ENCODE data around the gene POLD2. TPM values are rescaled to one million over a fixed set of nuclear protein-coding genes. Genes with fewer than 3 reads are reported as not detected.
A peak's percentile ranks its signal among the peaks of the same experiment; 100 is the strongest.

The POLD2 gene
- total and polyA plus RNA-seq, 2 of the 4 experiments (the other 2 are of a cell fraction) = 142 to 163 TPM

DNA sequence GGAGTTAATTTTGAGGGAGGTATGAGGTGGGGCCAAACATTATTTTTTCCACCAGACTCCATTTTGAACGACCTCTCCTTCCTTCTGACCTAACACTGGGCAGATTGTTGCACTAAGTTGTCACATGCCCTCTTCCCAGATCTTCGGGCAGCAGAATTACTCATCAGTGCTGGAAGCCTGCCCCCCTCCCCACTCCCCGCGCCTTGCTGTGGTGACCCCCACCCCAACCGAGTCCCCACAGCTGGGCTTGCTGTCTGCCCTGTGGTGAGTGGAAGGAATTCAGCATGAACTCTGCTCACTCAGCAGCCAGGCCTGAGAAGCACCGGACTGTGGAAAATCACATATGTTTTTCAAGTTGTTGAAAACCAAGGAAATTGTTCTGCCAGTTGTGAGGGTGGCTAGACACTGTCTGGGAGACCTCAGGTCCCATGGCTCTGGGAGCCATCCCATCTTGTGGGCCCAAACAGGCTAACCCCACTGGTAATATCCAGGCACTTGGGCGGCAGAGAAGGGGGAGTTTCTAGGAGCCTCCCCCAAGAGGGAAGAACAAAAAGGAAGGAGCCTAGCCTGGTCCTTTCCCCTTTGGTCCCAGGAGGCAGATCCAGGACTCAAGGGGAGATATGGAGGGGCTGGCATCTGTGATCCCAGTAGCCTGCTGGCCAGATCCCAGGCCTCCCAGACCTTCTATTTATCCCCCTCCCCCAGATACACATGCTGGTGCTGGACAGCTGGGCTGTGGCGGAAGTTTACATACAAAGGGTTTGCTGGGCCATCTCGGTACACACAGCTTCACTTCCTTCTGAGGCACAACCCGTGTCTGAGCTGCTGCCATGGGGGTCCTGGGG, 22.7 kb downstream of the POLD2 start:
- Histone ChIP-seq H2BK15ac (ENCODE audit: low read depth, low read length) (peak overlapping the region; percentile 69; the same call in 1 of the 3 replicates), H3K36me3 (ENCODE audit: control insufficient read depth, insufficient read depth, low read length) (no peaks in the 10 kb centered on the region), H2AFZ (replicated peaks; ENCODE audit: low read length, poor library complexity) (peak overlapping the region; percentile 90), H2BK5ac (ENCODE audit: low read depth, low read length, poor library complexity, severe bottlenecking) (peak overlapping the region; percentile 72), H3K4ac (ENCODE audit: low read depth, low read length) (peak overlapping the region; percentile 90), H3K4me2 (ENCODE audit: low read depth, low read length) (no peak overlapping the region), H3K27ac (ENCODE audit: insufficient read depth, low read length) (peak overlapping the region; percentile 70), H3K18ac (ENCODE audit: low read depth, low read length) (peak overlapping the region; percentile 91), H3K9me3 (ENCODE audit: control insufficient read depth, insufficient read depth, low read length) (no peaks in the 10 kb centered on the region), H4K20me1 (ENCODE audit: insufficient read depth, low read length) (no peaks in the 10 kb centered on the region), H4K8ac (ENCODE audit: low read depth in 2 of 2, low read length in 2 of 2) (peak overlapping the region; percentile 73 to 89), H3K4me3 (ENCODE audit: insufficient read depth, low read depth, low read length) (no peak overlapping the region), H2AK9ac (replicated peaks; ENCODE audit: low read depth, low read length, poor library complexity) (peak overlapping the region; percentile 83), H3K27me3 (ENCODE audit: control insufficient read depth, insufficient read depth, low read length) (no peaks in the 10 kb centered on the region), H2AK5ac (ENCODE audit: low read depth, low read length) (peak overlapping the region; percentile 84; the same call in 1 of the 2 replicates), H3K79me1 (ENCODE audit: low read depth in 1 of 2, low read length in 2 of 2) (no peaks in the 10 kb centered on the region; a peak in 1 of 4 replicates), H4K91ac (ENCODE audit: insufficient read depth, low read depth, low read length) (peak overlapping the region; percentile 72), H3K9me1 (ENCODE audit: insufficient read depth, low read length) (peaks cover 25% of the 10 kb centered on the region), H3K14ac (replicated peaks; ENCODE audit: low read depth, low read length) (peak overlapping the region; percentile 73), H2BK120ac (ENCODE audit: low read depth, low read length) (peak overlapping the region; percentile 91), H3K9ac (ENCODE audit: low read depth, low read length) (no peak overlapping the region), H3K4me1 (ENCODE audit: control insufficient read depth, insufficient read depth, low read length) (peaks cover 30% of the 10 kb centered on the region), H3K23ac (ENCODE audit: low read depth, low read length) (peak overlapping the region; percentile 32; the same call in 1 of the 2 replicates), H4K5ac (ENCODE audit: low read depth, low read length) (peak overlapping the region; percentile 97), H3K56ac (ENCODE audit: extremely low read depth, insufficient read depth, low read length) (no peak overlapping the region), H2BK20ac (ENCODE audit: low read depth, low read length) (peak overlapping the region; percentile 78)
- 25% methylated on average over 2 of the region's 10 CpGs; no CpG with 5 or more reads in 1 of the 2 experiments for WGBS, 2 experiments (ENCODE audit: extremely low coverage in 2 of 2, insufficient read length in 1 of 2)
- intact Hi-C loops (cut with micrococcal nuclease) (loop anchor here (2.0 kb wide), 1 partner anchor 18 kb away; the partner anchor contains the start of gene POLM), dilution Hi-C loops (cut with HindIII; ENCODE audit: low sequenced_read_pairs, unreplicated experiment) (no loop called here), in situ Hi-C loops (cut with MboI; ENCODE audit: low sequenced_read_pairs) (no loop called here)
- ChIA-PET CTCF (no interaction called here), POLR2A (ENCODE audit: unreplicated experiment) (no interaction called here)
- peak; percentile 78 for DNase-seq
- ATAC-seq (ENCODE audit: low read depth) = peak; percentile 73
- BruUV-seq (replicated peaks) = no TSS peak
- peak; percentile 17; the same call in 1 of the 2 replicates for TF ChIP-seq BHLHE40 (IDR thresholded peaks at IDR 0.05; ENCODE audit: low read depth, low read length)
- no peak for TF ChIP-seq RAD21 (IDR thresholded peaks at IDR 0.05; ENCODE audit: low read length)
- 0 out of 2 replicates have a peak, but pooled peaks have one; percentile 16 for TF ChIP-seq MAFK (IDR thresholded peaks at IDR 0.05; ENCODE audit: low read depth, low read length)
- no peak for TF ChIP-seq POLR2A (IDR thresholded peaks at IDR 0.05; ENCODE audit: low read depth, low read length)
- peak; percentile 75; the same call in 1 of the 2 replicates for TF ChIP-seq MAZ (IDR thresholded peaks at IDR 0.05; ENCODE audit: borderline replicate concordance, low read depth, low read length)
- TF ChIP-seq SMC3 (IDR thresholded peaks at IDR 0.05; ENCODE audit: low read depth, low read length) = no peak
- no peak for TF ChIP-seq MXI1 (IDR thresholded peaks at IDR 0.05; ENCODE audit: borderline replicate concordance, low read depth, low read length)
- TF ChIP-seq CHD1 (IDR thresholded peaks at IDR 0.05; ENCODE audit: low read depth, low read length) = no peak
- TF ChIP-seq, protein P1, sequence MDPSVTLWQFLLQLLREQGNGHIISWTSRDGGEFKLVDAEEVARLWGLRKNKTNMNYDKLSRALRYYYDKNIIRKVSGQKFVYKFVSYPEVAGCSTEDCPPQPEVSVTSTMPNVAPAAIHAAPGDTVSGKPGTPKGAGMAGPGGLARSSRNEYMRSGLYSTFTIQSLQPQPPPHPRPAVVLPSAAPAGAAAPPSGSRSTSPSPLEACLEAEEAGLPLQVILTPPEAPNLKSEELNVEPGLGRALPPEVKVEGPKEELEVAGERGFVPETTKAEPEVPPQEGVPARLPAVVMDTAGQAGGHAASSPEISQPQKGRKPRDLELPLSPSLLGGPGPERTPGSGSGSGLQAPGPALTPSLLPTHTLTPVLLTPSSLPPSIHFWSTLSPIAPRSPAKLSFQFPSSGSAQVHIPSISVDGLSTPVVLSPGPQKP (IDR thresholded peaks at IDR 0.05; ENCODE audit: borderline replicate concordance, low read depth, low read length) = no peak
- TF ChIP-seq USF2 (IDR thresholded peaks at IDR 0.05; ENCODE audit: low read depth, low read length) = peak; percentile 68; the same call in 1 of the 2 replicates
- TF ChIP-seq CEBPB (IDR thresholded peaks at IDR 0.05; ENCODE audit: low read depth, low read length) = 0 out of 2 replicates have a peak, but pooled peaks have one; percentile 9
